GM12801 (cell line): ENCODE results near the gene FOXP2.

Experiments used
- CTCF ChIP-seq: IDR thresholded peaks from one replicate; pipeline ENCODE4 v1.5.1; 2011; ENCODE audit warnings: control low read depth; ENCODE audit not compliant: insufficient read length; ENCODE audit errors: extremely low read depth

Gene FOXP2

GRCh38 chr7:114426824-114427223 is 12.2 kb downstream of the FOXP2 start:
- no peak for TF ChIP-seq CTCF

- no peak for TF ChIP-seq CTCF
These were observed 13.6 kb downstream of the FOXP2 start for GRCh38 chr7:114428211-114428610.

- no peak for TF ChIP-seq CTCF
These were observed 16.6 kb downstream of the FOXP2 start for GRCh38 chr7:114431189-114431588.

DNA sequence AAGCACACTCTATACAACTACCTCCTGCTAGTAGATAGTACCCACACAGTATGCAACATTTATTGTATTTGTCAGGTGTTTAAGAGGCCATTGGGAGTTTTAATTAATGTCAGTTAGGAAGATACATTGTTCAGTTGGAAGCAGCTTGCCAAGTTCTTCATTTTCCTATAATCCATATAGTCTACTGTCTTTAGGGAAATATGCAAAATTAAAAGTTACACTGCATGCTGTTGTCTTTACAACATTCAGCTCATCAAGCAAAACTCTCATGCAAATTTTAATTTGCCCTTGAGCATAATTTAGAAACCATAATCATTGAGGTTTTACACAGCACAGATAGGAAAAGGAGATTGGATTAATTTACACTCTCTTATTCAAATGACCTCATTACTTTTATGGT is 17.4 kb downstream of the FOXP2 start:
- TF ChIP-seq CTCF = no peak

- TF ChIP-seq CTCF = no peak
These were observed 18.1 kb downstream of the FOXP2 start for GRCh38 chr7:114432703-114433102.

- no peak for TF ChIP-seq CTCF
These were observed 25.0 kb downstream of the FOXP2 start for GRCh38 chr7:114439581-114439980.

- no peak for TF ChIP-seq CTCF
These were observed 29.6 kb downstream of the FOXP2 start for GRCh38 chr7:114444196-114444595.

DNA sequence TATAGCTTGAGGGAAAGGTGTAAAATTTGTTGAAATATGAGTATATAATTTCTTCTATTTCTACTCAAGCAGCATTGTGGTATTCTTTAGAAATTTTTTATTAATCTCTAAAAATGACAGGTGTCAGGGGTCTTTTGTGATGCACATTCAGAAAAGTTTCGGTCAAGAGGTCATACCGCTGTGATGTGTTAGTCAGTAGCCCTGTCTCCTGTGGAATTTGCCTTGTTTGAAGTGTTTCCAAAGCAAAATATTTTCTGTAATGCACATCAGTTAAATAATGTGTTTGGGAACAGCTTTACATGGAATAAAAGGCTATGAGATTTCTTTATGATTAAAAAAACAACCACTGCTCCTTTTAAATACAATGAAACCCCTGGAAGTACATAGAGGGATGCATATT is 35.8 kb downstream of the FOXP2 start:
- TF ChIP-seq CTCF = no peak
